Measurements from ENCODE around the gene CYP26A1.
"Not testable (repeated sequence)": the region's sequence is repeated elsewhere in the genome, so short reads cannot be mapped to it uniquely, and the experiment has no call there.

The CYP26A1 gene

GRCh38 chr10:93080350-93081046 lies 6.8 kb downstream of the CYP26A1 start:
- peak; percentile 19 for DNase-seq

- DNase-seq: no peak
These were observed 7.6 kb downstream of the CYP26A1 start for GRCh38 chr10:93081318-93081717.

GRCh38 chr10:93081834-93082233 lies 8.1 kb downstream of the CYP26A1 start:
- no peak for DNase-seq

GRCh38 chr10:93083743-93084539 lies 10.2 kb downstream of the CYP26A1 start:
- no peak for DNase-seq

GRCh38 chr10:93085272-93085859 lies 11.7 kb downstream of the CYP26A1 start:
- no peak for DNase-seq

- no peak for DNase-seq
These were observed 12.6 kb downstream of the CYP26A1 start for GRCh38 chr10:93086289-93086688.

GRCh38 chr10:93087846-93088245 lies 14.2 kb downstream of the CYP26A1 start:
- DNase-seq: no peak

GRCh38 chr10:93088466-93088865 lies 14.8 kb downstream of the CYP26A1 start:
- no peak for DNase-seq

GRCh38 chr10:93090619-93091018 lies 16.9 kb downstream of the CYP26A1 start:
- no peak for DNase-seq

- DNase-seq: no peak
These were observed 18.3 kb downstream of the CYP26A1 start for GRCh38 chr10:93091960-93092359.

GRCh38 chr10:93095225-93095624 lies 21.5 kb downstream of the CYP26A1 start:
- DNase-seq: no peak

- no peak for DNase-seq
These were observed 23.2 kb downstream of the CYP26A1 start for GRCh38 chr10:93096901-93097300.

- DNase-seq: no peak
These were observed 23.7 kb downstream of the CYP26A1 start for GRCh38 chr10:93097386-93097785.

GRCh38 chr10:93098816-93099215 lies 25.1 kb downstream of the CYP26A1 start:
- DNase-seq: no peak

GRCh38 chr10:93099670-93100069 lies 26.0 kb downstream of the CYP26A1 start:
- DNase-seq: no peak

- DNase-seq: not testable (repeated sequence)
These were observed 27.5 kb downstream of the CYP26A1 start for GRCh38 chr10:93101148-93101547.

GRCh38 chr10:93103953-93104352 lies 30.3 kb downstream of the CYP26A1 start:
- no peak for DNase-seq

GRCh38 chr10:93106631-93107072 lies 33.0 kb downstream of the CYP26A1 start:
- no peak for DNase-seq

GRCh38 chr10:93110472-93111146 lies 36.9 kb downstream of the CYP26A1 start:
- no peak for DNase-seq

GRCh38 chr10:93113042-93113441 lies 39.3 kb downstream of the CYP26A1 start:
- DNase-seq: no peak

GRCh38 chr10:93115661-93116383 lies 42.1 kb downstream of the CYP26A1 start:
- peak; percentile 15 for DNase-seq

- DNase-seq: no peak
These were observed 47.6 kb downstream of the CYP26A1 start for GRCh38 chr10:93121311-93121710.

GRCh38 chr10:93123766-93124165 lies 50.1 kb downstream of the CYP26A1 start:
- no peak for DNase-seq

All from NCI-H1436 (cell line).